ENCODE results near the gene ANKFN1.

Gene ANKFN1

GRCh38 chr17:56289321-56289720 is 136.0 kb downstream of the ANKFN1 start:
- no peak overlapping the region for H2BK12ac ChIP-seq (ENCODE audit: low read length)
- no peaks in the 10 kb centered on the region for H3K4me1 ChIP-seq (ENCODE audit: control insufficient read depth in 1 of 2, insufficient read depth in 2 of 2, low read length in 2 of 2)
- no peaks in the 10 kb centered on the region for H3K36me3 ChIP-seq (ENCODE audit: control insufficient read depth in 1 of 2, insufficient read depth in 2 of 2, low read length in 2 of 2)
- no peak overlapping the region for H3K27ac ChIP-seq (ENCODE audit: low read depth, low read length)
- H4K8ac ChIP-seq (ENCODE audit: low read depth, low read length): no peak overlapping the region
- no peak overlapping the region for H3K4ac ChIP-seq (ENCODE audit: low read depth, low read length)
- H3K4me2 ChIP-seq (ENCODE audit: low read length): no peak overlapping the region
- H3K18ac ChIP-seq (ENCODE audit: low read length): no peak overlapping the region
- H4K91ac ChIP-seq (ENCODE audit: low read depth, low read length): no peak overlapping the region
- H3K9me3 ChIP-seq (ENCODE audit: insufficient read depth, low read depth, low read length): no peaks in the 10 kb centered on the region
- no peaks in the 10 kb centered on the region for H3K79me1 ChIP-seq (ENCODE audit: low read length)
- H3K14ac ChIP-seq (ENCODE audit: low read length): no peak overlapping the region
- no peaks in the 10 kb centered on the region for H3K79me2 ChIP-seq (ENCODE audit: control insufficient read depth, insufficient read depth, low read length, poor library complexity)
- H3K23ac ChIP-seq (ENCODE audit: low read length): no peak overlapping the region
- no peak overlapping the region for H3K9ac ChIP-seq (ENCODE audit: low read length)
- no peak overlapping the region for H2AK5ac ChIP-seq (ENCODE audit: low read length)
- DNase-seq: no peak
- no peak overlapping the region for H2BK120ac ChIP-seq (ENCODE audit: insufficient read depth, low read length, poor library complexity)
- no peaks in the 10 kb centered on the region for H3K27me3 ChIP-seq (ENCODE audit: insufficient read depth, low read length)
- no peak overlapping the region for H3K4me3 ChIP-seq (ENCODE audit: low read depth, low read length)
- H4K12ac ChIP-seq (ENCODE audit: low read depth, low read length): no peak overlapping the region
- no peak overlapping the region for H2AFZ ChIP-seq (ENCODE audit: insufficient read depth, low read length, poor library complexity)
- no peak overlapping the region for H2BK5ac ChIP-seq (ENCODE audit: low read depth, low read length, poor library complexity)
- WGBS (ENCODE audit: extremely low coverage, insufficient coverage, insufficient read length): no CpG with 5 or more reads among the region's 6 CpGs

GRCh38 chr17:56290101-56290801 is 137.0 kb downstream of the ANKFN1 start:
- no peaks in the 10 kb centered on the region for H3K27me3 ChIP-seq (ENCODE audit: insufficient read depth, low read length)
- H3K36me3 ChIP-seq (ENCODE audit: control insufficient read depth in 1 of 2, insufficient read depth in 2 of 2, low read length in 2 of 2): no peaks in the 10 kb centered on the region
- H3K4me1 ChIP-seq (ENCODE audit: control insufficient read depth in 1 of 2, insufficient read depth in 2 of 2, low read length in 2 of 2): no peaks in the 10 kb centered on the region
- H3K79me1 ChIP-seq (ENCODE audit: low read length): no peaks in the 10 kb centered on the region
- H4K91ac ChIP-seq (ENCODE audit: low read depth, low read length): no peak overlapping the region
- H2BK5ac ChIP-seq (ENCODE audit: low read depth, low read length, poor library complexity): no peak overlapping the region
- no peak overlapping the region for H3K4me2 ChIP-seq (ENCODE audit: low read length)
- no peaks in the 10 kb centered on the region for H3K9me3 ChIP-seq (ENCODE audit: insufficient read depth, low read depth, low read length)
- H2BK120ac ChIP-seq (ENCODE audit: insufficient read depth, low read length, poor library complexity): no peak overlapping the region
- no peak overlapping the region for H4K8ac ChIP-seq (ENCODE audit: low read depth, low read length)
- H3K4me3 ChIP-seq (ENCODE audit: low read depth, low read length): no peak overlapping the region
- no peak overlapping the region for H2AFZ ChIP-seq (ENCODE audit: insufficient read depth, low read length, poor library complexity)
- H3K27ac ChIP-seq (ENCODE audit: low read depth, low read length): no peak overlapping the region
- H3K9ac ChIP-seq (ENCODE audit: low read length): no peak overlapping the region
- no peak overlapping the region for H3K4ac ChIP-seq (ENCODE audit: low read depth, low read length)
- WGBS (ENCODE audit: extremely low coverage, insufficient coverage, insufficient read length): no CpG with 5 or more reads among the region's 2 CpGs
- no peak overlapping the region for H3K23ac ChIP-seq (ENCODE audit: low read length)
- H3K79me2 ChIP-seq (ENCODE audit: control insufficient read depth, insufficient read depth, low read length, poor library complexity): no peaks in the 10 kb centered on the region
- no peak overlapping the region for H2AK5ac ChIP-seq (ENCODE audit: low read length)
- H3K14ac ChIP-seq (ENCODE audit: low read length): no peak overlapping the region
- no peak overlapping the region for H2BK12ac ChIP-seq (ENCODE audit: low read length)
- no peak overlapping the region for H3K18ac ChIP-seq (ENCODE audit: low read length)
- no peak for DNase-seq
- no peak overlapping the region for H4K12ac ChIP-seq (ENCODE audit: low read depth, low read length)

- WGBS (ENCODE audit: extremely low coverage, insufficient coverage, insufficient read length): no CpG with 5 or more reads among the region's 1 CpG
- H3K36me3 ChIP-seq (ENCODE audit: control insufficient read depth in 1 of 2, insufficient read depth in 2 of 2, low read length in 2 of 2): no peaks in the 10 kb centered on the region
Observed at GRCh38 chr17:56290802-56291118, 137.5 kb downstream of the ANKFN1 start.

GRCh38 chr17:56291226-56291805 is 138.0 kb downstream of the ANKFN1 start:
- no peaks in the 10 kb centered on the region for H3K79me1 ChIP-seq (ENCODE audit: low read length)
- H3K4me2 ChIP-seq (ENCODE audit: low read length): no peak overlapping the region
- H2BK120ac ChIP-seq (ENCODE audit: insufficient read depth, low read length, poor library complexity): no peak overlapping the region
- no peak overlapping the region for H3K9ac ChIP-seq (ENCODE audit: low read length)
- no peak overlapping the region for H4K91ac ChIP-seq (ENCODE audit: low read depth, low read length)
- no peak overlapping the region for H4K8ac ChIP-seq (ENCODE audit: low read depth, low read length)
- no peaks in the 10 kb centered on the region for H3K27me3 ChIP-seq (ENCODE audit: insufficient read depth, low read length)
- no peak overlapping the region for H3K27ac ChIP-seq (ENCODE audit: low read depth, low read length)
- no peak overlapping the region for H2BK12ac ChIP-seq (ENCODE audit: low read length)
- H2AFZ ChIP-seq (ENCODE audit: insufficient read depth, low read length, poor library complexity): no peak overlapping the region
- DNase-seq: no peak
- no peak overlapping the region for H4K12ac ChIP-seq (ENCODE audit: low read depth, low read length)
- H3K9me3 ChIP-seq (ENCODE audit: insufficient read depth, low read depth, low read length): no peaks in the 10 kb centered on the region
- no peaks in the 10 kb centered on the region for H3K36me3 ChIP-seq (ENCODE audit: control insufficient read depth in 1 of 2, insufficient read depth in 2 of 2, low read length in 2 of 2)
- no peak overlapping the region for H2BK5ac ChIP-seq (ENCODE audit: low read depth, low read length, poor library complexity)
- H3K4me1 ChIP-seq (ENCODE audit: control insufficient read depth in 1 of 2, insufficient read depth in 2 of 2, low read length in 2 of 2): no peaks in the 10 kb centered on the region
- H3K14ac ChIP-seq (ENCODE audit: low read length): no peak overlapping the region
- no peak overlapping the region for H3K23ac ChIP-seq (ENCODE audit: low read length)
- H3K79me2 ChIP-seq (ENCODE audit: control insufficient read depth, insufficient read depth, low read length, poor library complexity): no peaks in the 10 kb centered on the region
- WGBS (ENCODE audit: extremely low coverage, insufficient coverage, insufficient read length): no CpG with 5 or more reads among the region's 1 CpG
- H2AK5ac ChIP-seq (ENCODE audit: low read length): no peak overlapping the region
- H3K18ac ChIP-seq (ENCODE audit: low read length): no peak overlapping the region
- H3K4ac ChIP-seq (ENCODE audit: low read depth, low read length): no peak overlapping the region
- H3K4me3 ChIP-seq (ENCODE audit: low read depth, low read length): no peak overlapping the region

More at GRCh38 chr17:56290802-56291118, 137.5 kb downstream of the ANKFN1 start:
- H3K9ac ChIP-seq (ENCODE audit: low read length): no peak overlapping the region
- H3K4ac ChIP-seq (ENCODE audit: low read depth, low read length): no peak overlapping the region
- no peak overlapping the region for H3K4me3 ChIP-seq (ENCODE audit: low read depth, low read length)
- no peak for DNase-seq
- H2BK12ac ChIP-seq (ENCODE audit: low read length): no peak overlapping the region
- H3K27me3 ChIP-seq (ENCODE audit: insufficient read depth, low read length): no peaks in the 10 kb centered on the region
- H3K18ac ChIP-seq (ENCODE audit: low read length): no peak overlapping the region
- H3K4me2 ChIP-seq (ENCODE audit: low read length): no peak overlapping the region
- H3K79me2 ChIP-seq (ENCODE audit: control insufficient read depth, insufficient read depth, low read length, poor library complexity): no peaks in the 10 kb centered on the region
- H4K8ac ChIP-seq (ENCODE audit: low read depth, low read length): no peak overlapping the region
- H2BK120ac ChIP-seq (ENCODE audit: insufficient read depth, low read length, poor library complexity): no peak overlapping the region
- H4K12ac ChIP-seq (ENCODE audit: low read depth, low read length): no peak overlapping the region
- no peaks in the 10 kb centered on the region for H3K9me3 ChIP-seq (ENCODE audit: insufficient read depth, low read depth, low read length)
- no peak overlapping the region for H3K14ac ChIP-seq (ENCODE audit: low read length)
- no peak overlapping the region for H2AFZ ChIP-seq (ENCODE audit: insufficient read depth, low read length, poor library complexity)
- H2AK5ac ChIP-seq (ENCODE audit: low read length): no peak overlapping the region
- no peaks in the 10 kb centered on the region for H3K4me1 ChIP-seq (ENCODE audit: control insufficient read depth in 1 of 2, insufficient read depth in 2 of 2, low read length in 2 of 2)
- H3K27ac ChIP-seq (ENCODE audit: low read depth, low read length): no peak overlapping the region
- H2BK5ac ChIP-seq (ENCODE audit: low read depth, low read length, poor library complexity): no peak overlapping the region
- H3K23ac ChIP-seq (ENCODE audit: low read length): no peak overlapping the region
- no peaks in the 10 kb centered on the region for H3K79me1 ChIP-seq (ENCODE audit: low read length)
- no peak overlapping the region for H4K91ac ChIP-seq (ENCODE audit: low read depth, low read length)

Measured in trophoblast cell (in vitro differentiated cells and primary cell).